HepG2 (cell line): ENCODE data around the gene NDOR1. TPM values are rescaled to one million over a fixed set of nuclear protein-coding genes. Genes with fewer than 3 reads are reported as not detected.

Experiments
- GATAD2A ChIP-seq: IDR thresholded peaks from 2 replicates; pipeline ENCODE4 v1.6.1; 2016
- IKZF4 ChIP-seq: sonication (generic); formaldehyde crosslinking; IDR thresholded peaks from 2 replicates; pipeline ENCODE4 v1.5.1; 2020; ENCODE audit warnings: borderline replicate concordance, mild to moderate bottlenecking, low read depth, missing genetic modification reagents; ENCODE audit errors: not compliant biosample characterization
- IRF2 ChIP-seq: IDR thresholded peaks from 2 replicates; pipeline ENCODE4 v1.6.1; 2018; ENCODE audit warnings: missing genetic modification reagents, missing compliant biosample characterization
- KDM1A ChIP-seq: IDR thresholded peaks from 2 replicates; pipeline ENCODE4 v1.6.1; 2016; ENCODE audit warnings: missing compliant biosample characterization
- KDM5A ChIP-seq: fragments of 200-600 bp; sonication (generic); IDR thresholded peaks from 2 replicates; pipeline ENCODE4 v1.7.0; 2018; ENCODE audit warnings: antibody characterized with exemption, mild to moderate bottlenecking, low read length, borderline replicate concordance
- STAG1 ChIP-seq: sonication (generic); formaldehyde crosslinking; IDR thresholded peaks from 2 replicates; pipeline ENCODE4 v1.4.0; 2020; ENCODE audit warnings: missing genetic modification reagents
- THAP9 ChIP-seq: sonication (generic); formaldehyde crosslinking; IDR thresholded peaks from 2 replicates; pipeline ENCODE4; 2020; ENCODE audit warnings: missing genetic modification reagents, mild to moderate bottlenecking, borderline replicate concordance
- TMF1 ChIP-seq: sonication (generic); formaldehyde crosslinking; IDR thresholded peaks from 2 replicates; pipeline ENCODE4 v1.8.1; 2022; ENCODE audit warnings: low read depth, missing genetic modification reagents
- ZBTB38 ChIP-seq: sonication (generic); formaldehyde crosslinking; IDR thresholded peaks from 2 replicates; pipeline ENCODE4 v1.5.1; 2020; ENCODE audit warnings: mild to moderate bottlenecking, missing genetic modification reagents
- ZMYM3 ChIP-seq: sonication (generic); formaldehyde crosslinking; IDR thresholded peaks from 2 replicates; pipeline ENCODE4 v1.5.1; 2020; ENCODE audit warnings: mild to moderate bottlenecking, missing genetic modification reagents
- ZNF543 ChIP-seq: sonication (generic); formaldehyde crosslinking; IDR thresholded peaks from 2 replicates; pipeline ENCODE4 v1.4.0; 2020; ENCODE audit warnings: mild to moderate bottlenecking, missing genetic modification reagents
- ZNF558 ChIP-seq: sonication (generic); formaldehyde crosslinking; IDR thresholded peaks from 2 replicates; pipeline ENCODE4 v1.9.0; 2022; ENCODE audit warnings: mild to moderate bottlenecking, missing genetic modification reagents, borderline replicate concordance
- ZNF720 ChIP-seq: sonication (generic); formaldehyde crosslinking; IDR thresholded peaks from 2 replicates; pipeline ENCODE4 v1.4.0; 2020; ENCODE audit warnings: missing genetic modification reagents
- ZNF775 ChIP-seq: sonication (generic); formaldehyde crosslinking; IDR thresholded peaks from 2 replicates; pipeline ENCODE4 v1.4.0; 2020; ENCODE audit warnings: missing genetic modification reagents, mild to moderate bottlenecking, moderate library complexity, borderline replicate concordance
- ZNF782 ChIP-seq: sonication (generic); formaldehyde crosslinking; IDR thresholded peaks from 2 replicates; pipeline ENCODE4 v1.4.0; 2020; ENCODE audit warnings: missing genetic modification reagents, mild to moderate bottlenecking, borderline replicate concordance
- polyA plus RNA-seq, 8 experiments: library from polyadenylated mRNA; depleted of rRNA in 3 of 8; stranded (reverse) in 7 of 8; unstranded in 1 of 8; fragments of >200 nt; fragmentation: Illumina TruSeq in 4 of 8; extraction: Trizol in 4 of 8; gene quantifications; 2 replicates each; pipeline versions ENCODE4 v1.2.1 to v1.2.3, GENCODE V29; 2011 to 2016; ENCODE audit warnings: low read depth in 4 of 8, missing spikeins in 1 of 8, mixed read lengths in 1 of 8; ENCODE audit not compliant: insufficient read depth in 1 of 8
- total RNA-seq, 5 experiments: library from RNA; depleted of rRNA; stranded (reverse); fragments of >200 nt; fragmentation: Illumina TruSeq; extraction: Trizol; gene quantifications; 2 replicates each; pipeline ENCODE4 v1.2.3, GENCODE V29; 2016; ENCODE audit warnings: low read depth in 1 of 5
- TF ChIP-seq, protein P1 (sequence below): sonication (generic); formaldehyde crosslinking; IDR thresholded peaks from 2 replicates; pipeline ENCODE4 v1.9.0; 2022; ENCODE audit warnings: missing genetic modification reagents, mild to moderate bottlenecking, borderline replicate concordance
- TF ChIP-seq, protein P2 (sequence below): sonication (generic); formaldehyde crosslinking; IDR thresholded peaks from 2 replicates; pipeline ENCODE4 v1.4.0; 2020; ENCODE audit warnings: missing genetic modification reagents
- TF ChIP-seq, protein P3 (sequence below): sonication (generic); formaldehyde crosslinking; IDR thresholded peaks from 2 replicates; pipeline ENCODE4 v1.4.0; 2020; ENCODE audit warnings: missing genetic modification reagents
- TF ChIP-seq, protein P4 (sequence below): conservative IDR thresholded peaks from 2 replicates; pipeline ENCODE4 v1.6.1; 2018; ENCODE audit warnings: missing genetic modification reagents

Gene NDOR1
- total and polyA plus RNA-seq, 2 of the 13 experiments (the other 11 are each of a cell fraction or from before 2014, with no cell fraction given): 3.6 to 8.7 TPM

GRCh38 chr9:137229903-137230704 is 24.6 kb downstream of the NDOR1 start (continued):
- TF ChIP-seq, protein P1, sequence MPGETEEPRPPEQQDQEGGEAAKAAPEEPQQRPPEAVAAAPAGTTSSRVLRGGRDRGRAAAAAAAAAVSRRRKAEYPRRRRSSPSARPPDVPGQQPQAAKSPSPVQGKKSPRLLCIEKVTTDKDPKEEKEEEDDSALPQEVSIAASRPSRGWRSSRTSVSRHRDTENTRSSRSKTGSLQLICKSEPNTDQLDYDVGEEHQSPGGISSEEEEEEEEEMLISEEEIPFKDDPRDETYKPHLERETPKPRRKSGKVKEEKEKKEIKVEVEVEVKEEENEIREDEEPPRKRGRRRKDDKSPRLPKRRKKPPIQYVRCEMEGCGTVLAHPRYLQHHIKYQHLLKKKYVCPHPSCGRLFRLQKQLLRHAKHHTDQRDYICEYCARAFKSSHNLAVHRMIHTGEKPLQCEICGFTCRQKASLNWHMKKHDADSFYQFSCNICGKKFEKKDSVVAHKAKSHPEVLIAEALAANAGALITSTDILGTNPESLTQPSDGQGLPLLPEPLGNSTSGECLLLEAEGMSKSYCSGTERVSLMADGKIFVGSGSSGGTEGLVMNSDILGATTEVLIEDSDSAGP (CRISPR knock-in tag): peak; percentile 46; the same call in 1 of the 2 replicates
- TF ChIP-seq ZNF558 (CRISPR knock-in tag) (0 out of 2 replicates have a peak, but pooled peaks have one; percentile 43), IKZF4 (no peak), ZNF543 (CRISPR knock-in tag) (peak; percentile 76), ZNF775 (CRISPR knock-in tag) (peak; percentile 33; the same call in 1 of the 2 replicates), STAG1 (CRISPR knock-in tag) (no peak), THAP9 (peak; percentile 55; the same call in 1 of the 2 replicates), ZNF720 (no peak), ZBTB38 (CRISPR knock-in tag) (peak; percentile 40; the same call in 1 of the 2 replicates), TMF1 (no peak), ZNF782 (CRISPR knock-in tag) (0 out of 2 replicates have a peak, but pooled peaks have one; percentile 47), GATAD2A (CRISPR knock-in tag) (0 out of 2 replicates have a peak, but pooled peaks have one; percentile 6), KDM5A (no peak), IRF2 (CRISPR knock-in tag) (peak; percentile 22; the same call in 1 of the 2 replicates), ZMYM3 (0 out of 2 replicates have a peak, but pooled peaks have one; percentile 22), KDM1A (CRISPR knock-in tag) (no peak)
- TF ChIP-seq, protein P2, sequence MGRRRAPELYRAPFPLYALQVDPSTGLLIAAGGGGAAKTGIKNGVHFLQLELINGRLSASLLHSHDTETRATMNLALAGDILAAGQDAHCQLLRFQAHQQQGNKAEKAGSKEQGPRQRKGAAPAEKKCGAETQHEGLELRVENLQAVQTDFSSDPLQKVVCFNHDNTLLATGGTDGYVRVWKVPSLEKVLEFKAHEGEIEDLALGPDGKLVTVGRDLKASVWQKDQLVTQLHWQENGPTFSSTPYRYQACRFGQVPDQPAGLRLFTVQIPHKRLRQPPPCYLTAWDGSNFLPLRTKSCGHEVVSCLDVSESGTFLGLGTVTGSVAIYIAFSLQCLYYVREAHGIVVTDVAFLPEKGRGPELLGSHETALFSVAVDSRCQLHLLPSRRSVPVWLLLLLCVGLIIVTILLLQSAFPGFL (CRISPR knock-in tag): no peak
- TF ChIP-seq, protein P3, sequence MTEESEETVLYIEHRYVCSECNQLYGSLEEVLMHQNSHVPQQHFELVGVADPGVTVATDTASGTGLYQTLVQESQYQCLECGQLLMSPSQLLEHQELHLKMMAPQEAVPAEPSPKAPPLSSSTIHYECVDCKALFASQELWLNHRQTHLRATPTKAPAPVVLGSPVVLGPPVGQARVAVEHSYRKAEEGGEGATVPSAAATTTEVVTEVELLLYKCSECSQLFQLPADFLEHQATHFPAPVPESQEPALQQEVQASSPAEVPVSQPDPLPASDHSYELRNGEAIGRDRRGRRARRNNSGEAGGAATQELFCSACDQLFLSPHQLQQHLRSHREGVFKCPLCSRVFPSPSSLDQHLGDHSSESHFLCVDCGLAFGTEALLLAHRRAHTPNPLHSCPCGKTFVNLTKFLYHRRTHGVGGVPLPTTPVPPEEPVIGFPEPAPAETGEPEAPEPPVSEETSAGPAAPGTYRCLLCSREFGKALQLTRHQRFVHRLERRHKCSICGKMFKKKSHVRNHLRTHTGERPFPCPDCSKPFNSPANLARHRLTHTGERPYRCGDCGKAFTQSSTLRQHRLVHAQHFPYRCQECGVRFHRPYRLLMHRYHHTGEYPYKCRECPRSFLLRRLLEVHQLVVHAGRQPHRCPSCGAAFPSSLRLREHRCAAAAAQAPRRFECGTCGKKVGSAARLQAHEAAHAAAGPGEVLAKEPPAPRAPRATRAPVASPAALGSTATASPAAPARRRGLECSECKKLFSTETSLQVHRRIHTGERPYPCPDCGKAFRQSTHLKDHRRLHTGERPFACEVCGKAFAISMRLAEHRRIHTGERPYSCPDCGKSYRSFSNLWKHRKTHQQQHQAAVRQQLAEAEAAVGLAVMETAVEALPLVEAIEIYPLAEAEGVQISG (CRISPR knock-in tag): peak; percentile 72
- TF ChIP-seq, protein P4, sequence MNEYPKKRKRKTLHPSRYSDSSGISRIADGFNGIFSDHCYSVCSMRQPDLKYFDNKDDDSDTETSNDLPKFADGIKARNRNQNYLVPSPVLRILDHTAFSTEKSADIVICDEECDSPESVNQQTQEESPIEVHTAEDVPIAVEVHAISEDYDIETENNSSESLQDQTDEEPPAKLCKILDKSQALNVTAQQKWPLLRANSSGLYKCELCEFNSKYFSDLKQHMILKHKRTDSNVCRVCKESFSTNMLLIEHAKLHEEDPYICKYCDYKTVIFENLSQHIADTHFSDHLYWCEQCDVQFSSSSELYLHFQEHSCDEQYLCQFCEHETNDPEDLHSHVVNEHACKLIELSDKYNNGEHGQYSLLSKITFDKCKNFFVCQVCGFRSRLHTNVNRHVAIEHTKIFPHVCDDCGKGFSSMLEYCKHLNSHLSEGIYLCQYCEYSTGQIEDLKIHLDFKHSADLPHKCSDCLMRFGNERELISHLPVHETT (CRISPR knock-in tag): peak; percentile 41; the same call in 1 of the 2 replicates
